ENCODE data around the gene LRRC75A.
A peak's percentile ranks its signal among the peaks of the same experiment; 100 is the strongest.
"Not testable (repeated sequence)": the region's sequence is repeated elsewhere in the genome, so short reads cannot be mapped to it uniquely, and the experiment has no call there.

Gene LRRC75A

GRCh38 chr17:16423226-16423872 is 68.6 kb downstream of the LRRC75A start:
- DNase-seq, result no peak
- intact Hi-C loops (cut with DNase I), result no loop called here

- DNase-seq, result no peak
Measured at GRCh38 chr17:16422416-16422815, 69.6 kb downstream of the LRRC75A start.

GRCh38 chr17:16419929-16420271 is 72.1 kb downstream of the LRRC75A start:
- DNase-seq, result no peak
- intact Hi-C loops (cut with DNase I), result no loop called here

More at GRCh38 chr17:16422416-16422815, 69.6 kb downstream of the LRRC75A start:
- intact Hi-C loops (cut with DNase I), result no loop called here

GRCh38 chr17:16419074-16419928 is 72.7 kb downstream of the LRRC75A start:
- intact Hi-C loops (cut with DNase I), result no loop called here

GRCh38 chr17:16418685-16419068 is 73.3 kb downstream of the LRRC75A start:
- intact Hi-C loops (cut with DNase I), result no loop called here
- DNase-seq, result no peak

More at GRCh38 chr17:16419074-16419928, 72.7 kb downstream of the LRRC75A start:
- peak in 19 of 42 donors; percentile 29 to 71 (median 50) for DNase-seq

- DNase-seq, result no peak
- intact Hi-C loops (cut with DNase I), result no loop called here
Measured at GRCh38 chr17:16417896-16418684, 73.9 kb downstream of the LRRC75A start.

- intact Hi-C loops (cut with DNase I), result no loop called here
- DNase-seq, result no peak
Measured at GRCh38 chr17:16417399-16417798, 74.6 kb downstream of the LRRC75A start.

GRCh38 chr17:16415031-16415924 is 76.7 kb downstream of the LRRC75A start, which contains the start of gene TRPV2:
Gene TRPV2 (plus strand): TSS chr17:16415571. CDS start chr17:16417669, 2,098 bp downstream.
- DNase-seq, result no peak
- intact Hi-C loops (cut with DNase I), result no loop called here

- peak in 40 of 42 donors; percentile 32 to 85 (median 65) for DNase-seq
- intact Hi-C loops (cut with DNase I), result no loop called here
Measured at GRCh38 chr17:16407911-16408588, 83.9 kb downstream of the LRRC75A start.

GRCh38 chr17:16406742-16407674 is 85.0 kb downstream of the LRRC75A start:
- intact Hi-C loops (cut with DNase I), result no loop called here
- DNase-seq, result peak in 2 of 42 donors; percentile 17 to 40

GRCh38 chr17:16403847-16404246 is 88.1 kb downstream of the LRRC75A start:
- intact Hi-C loops (cut with DNase I); DNase-seq: not testable (repeated sequence)

- intact Hi-C loops (cut with DNase I), result no loop called here
- no peak for DNase-seq
Measured at GRCh38 chr17:16398270-16399267, 93.4 kb downstream of the LRRC75A start.

- intact Hi-C loops (cut with DNase I), result not testable (repeated sequence)
- DNase-seq, result peak in 1 of 42 donors; percentile 53
Measured at GRCh38 chr17:16396693-16397092, 95.3 kb downstream of the LRRC75A start.

- DNase-seq, result not testable (repeated sequence)
Measured at GRCh38 chr17:16395887-16396286, 96.1 kb downstream of the LRRC75A start.

GRCh38 chr17:16392491-16392890 is 99.5 kb downstream of the LRRC75A start:
- not testable (repeated sequence) for DNase-seq

More at GRCh38 chr17:16395887-16396286, 96.1 kb downstream of the LRRC75A start:
- intact Hi-C loops (cut with DNase I), result not testable (repeated sequence)

More at GRCh38 chr17:16392491-16392890, 99.5 kb downstream of the LRRC75A start:
- intact Hi-C loops (cut with DNase I), result not testable (repeated sequence)
